Fibroblast of the aortic adventitia (primary cell): ENCODE measurements around the gene NBEAL2. TPM values are rescaled to one million over a fixed set of nuclear protein-coding genes. Genes with fewer than 3 reads are reported as not detected.

Experiments
- DNase-seq: peaks from one replicate; pipeline ENCODE4 v3.0.0-alpha.2; 2010; ENCODE audit warnings: low read depth
- H3K4me3 ChIP-seq: 2 replicates; pipeline ENCODE4 v1.5.1; 2011; ENCODE audit warnings: low read depth, mild to moderate bottlenecking, control low read depth, low read length, moderate library complexity
- total RNA-seq: library from RNA; depleted of rRNA; stranded (reverse); fragments of >200 nt; gene quantifications from 2 replicates; pipeline ENCODE4 v1.2.3, GENCODE V29; 2012; ENCODE audit warnings: low replicate concordance
- TF ChIP-seq, protein P1 (sequence below): IDR thresholded peaks from 2 replicates; pipeline ENCODE4 v1.5.1; 2011; ENCODE audit warnings: mild to moderate bottlenecking, low read length, control low read depth, inconsistent platforms; ENCODE audit not compliant: insufficient read depth

Gene NBEAL2
- total RNA-seq, 1 donor: 4.4 TPM

- no peak overlapping the region for H3K4me3 ChIP-seq
- TF ChIP-seq, protein P1, sequence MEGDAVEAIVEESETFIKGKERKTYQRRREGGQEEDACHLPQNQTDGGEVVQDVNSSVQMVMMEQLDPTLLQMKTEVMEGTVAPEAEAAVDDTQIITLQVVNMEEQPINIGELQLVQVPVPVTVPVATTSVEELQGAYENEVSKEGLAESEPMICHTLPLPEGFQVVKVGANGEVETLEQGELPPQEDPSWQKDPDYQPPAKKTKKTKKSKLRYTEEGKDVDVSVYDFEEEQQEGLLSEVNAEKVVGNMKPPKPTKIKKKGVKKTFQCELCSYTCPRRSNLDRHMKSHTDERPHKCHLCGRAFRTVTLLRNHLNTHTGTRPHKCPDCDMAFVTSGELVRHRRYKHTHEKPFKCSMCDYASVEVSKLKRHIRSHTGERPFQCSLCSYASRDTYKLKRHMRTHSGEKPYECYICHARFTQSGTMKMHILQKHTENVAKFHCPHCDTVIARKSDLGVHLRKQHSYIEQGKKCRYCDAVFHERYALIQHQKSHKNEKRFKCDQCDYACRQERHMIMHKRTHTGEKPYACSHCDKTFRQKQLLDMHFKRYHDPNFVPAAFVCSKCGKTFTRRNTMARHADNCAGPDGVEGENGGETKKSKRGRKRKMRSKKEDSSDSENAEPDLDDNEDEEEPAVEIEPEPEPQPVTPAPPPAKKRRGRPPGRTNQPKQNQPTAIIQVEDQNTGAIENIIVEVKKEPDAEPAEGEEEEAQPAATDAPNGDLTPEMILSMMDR: no peak
- no peak for DNase-seq
Measured at GRCh38 chr3:47014036-47014435, 34.6 kb downstream of the NBEAL2 start.

DNA sequence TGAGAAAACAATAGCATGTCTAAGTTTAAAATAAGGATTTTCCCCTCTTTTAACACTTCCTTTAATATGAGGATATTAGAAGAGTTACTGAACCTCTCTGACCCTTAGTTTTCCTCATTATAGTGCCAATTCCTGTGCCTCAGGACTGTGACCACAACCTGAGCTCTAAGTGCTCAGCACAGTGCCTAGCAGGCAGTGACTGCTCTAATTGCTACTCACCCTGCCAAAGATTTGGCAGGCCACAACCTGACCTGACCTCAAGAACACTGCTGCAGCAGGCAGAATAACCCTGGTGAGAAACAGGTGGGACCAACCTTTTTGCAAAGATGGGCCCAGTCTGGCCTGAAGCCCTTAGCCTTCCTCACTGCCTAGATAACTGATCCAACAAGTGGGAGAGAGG, 35.7 kb downstream of the NBEAL2 start:
- no peak overlapping the region for H3K4me3 ChIP-seq
- DNase-seq: no peak

GRCh38 chr3:47016086-47016933, 36.8 kb downstream of the NBEAL2 start:
- TF ChIP-seq, protein P1: no peak
- peak; percentile 28 for DNase-seq
- H3K4me3 ChIP-seq: no peak overlapping the region

More for the DNA sequence above, 35.7 kb downstream of the NBEAL2 start:
- TF ChIP-seq, protein P1: no peak

DNA sequence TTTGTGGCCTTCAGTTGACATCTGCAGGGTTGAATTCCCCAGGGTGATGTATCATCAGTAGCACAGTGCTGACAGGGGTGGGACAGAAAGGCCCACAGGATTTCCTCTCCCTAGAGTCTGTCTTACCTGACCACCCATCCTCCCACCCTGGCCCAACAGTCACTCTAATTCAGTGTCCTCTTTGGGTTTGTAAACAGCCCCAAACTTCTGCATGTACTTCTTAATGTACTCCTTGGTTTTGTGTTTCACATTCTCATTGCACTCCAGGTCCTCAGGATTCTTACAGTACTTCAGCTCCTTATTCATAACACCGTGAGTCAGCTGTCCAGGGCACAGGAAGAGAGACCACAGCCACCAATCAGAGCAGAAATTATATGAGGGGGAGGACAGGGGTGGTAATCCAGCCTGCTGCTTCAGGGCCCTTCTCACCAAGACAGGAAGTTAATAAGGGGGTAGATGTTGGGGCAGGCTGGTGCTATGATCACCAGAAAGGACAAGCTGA, 37.5 kb downstream of the NBEAL2 start:
- DNase-seq: peak; percentile 51
- TF ChIP-seq, protein P1: no peak
- H3K4me3 ChIP-seq: no peak overlapping the region

- DNase-seq: no peak
Measured at GRCh38 chr3:47017504-47018268, 38.2 kb downstream of the NBEAL2 start.

DNA sequence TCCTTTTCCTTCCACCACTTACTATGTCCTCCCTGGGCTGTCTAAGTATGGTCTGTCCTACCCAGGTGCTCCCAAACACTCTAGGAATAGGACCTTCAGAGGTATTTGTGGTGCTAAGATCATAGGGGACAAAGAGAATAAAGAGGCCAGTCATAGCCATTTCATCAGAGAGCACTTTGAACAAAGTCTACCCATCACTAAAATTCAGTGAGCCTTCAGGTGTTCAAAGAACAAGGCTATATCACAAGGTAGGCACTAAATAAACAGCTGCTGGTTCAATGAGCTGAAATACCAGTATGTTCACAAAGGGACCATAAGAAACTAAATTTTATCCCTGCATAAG, 38.8 kb downstream of the NBEAL2 start:
- DNase-seq: no peak
- H3K4me3 ChIP-seq: no peak overlapping the region
- TF ChIP-seq, protein P1: no peak

More at GRCh38 chr3:47017504-47018268, 38.2 kb downstream of the NBEAL2 start:
- TF ChIP-seq, protein P1: no peak
- H3K4me3 ChIP-seq: no peak overlapping the region
